CD4-positive, alpha-beta memory T cell (primary cell): ENCODE results near the gene IZUMO1R. TPM values are rescaled to one million over a fixed set of nuclear protein-coding genes. Genes with fewer than 3 reads are reported as not detected.

Experiments
- CTCF ChIA-PET: fragments of 350-600 bp; sonication (Branson Sonifier 250); formaldehyde crosslinking; loops from one replicate; lab custom pipeline; 2021; ENCODE audit warnings: inconsistent platforms; ENCODE audit not compliant: partially characterized antibody; lab: Charles Lee
- POLR2A ChIA-PET: fragments of 350-600 bp; sonication (Branson Sonifier 250); formaldehyde crosslinking; loops from one replicate; lab custom pipeline; 2021; ENCODE audit not compliant: partially characterized antibody; lab: Charles Lee
- DNase-seq, 5 donors: peaks; one replicate each; pipeline versions ENCODE4 v3.0.0 to v3.0.0-alpha.2; 2020 to 2022; ENCODE audit warnings: mixed read lengths in 1 of 5
- H3K27ac ChIP-seq: one replicate; pipeline ENCODE4 v1.7.0; 2013; ENCODE audit warnings: low read depth, low read length
- H3K27me3 ChIP-seq: 2 replicates; pipeline ENCODE4 v1.7.0; 2013; ENCODE audit warnings: mild to moderate bottlenecking, low read length, moderate library complexity; ENCODE audit not compliant: insufficient read depth
- H3K36me3 ChIP-seq: 2 replicates; pipeline ENCODE4 v1.7.0; 2013; ENCODE audit warnings: mild to moderate bottlenecking, low read length, moderate library complexity; ENCODE audit not compliant: insufficient read depth
- H3K4me1 ChIP-seq: 2 replicates; pipeline ENCODE4 v1.7.0; 2013; ENCODE audit warnings: mild to moderate bottlenecking, low read length, moderate library complexity; ENCODE audit not compliant: insufficient read depth
- H3K4me3 ChIP-seq, 2 donors: one replicate each; pipeline ENCODE4 v1.7.0; 2013; ENCODE audit warnings: low read length in 2 of 2, mild to moderate bottlenecking in 1 of 2
- H3K9me3 ChIP-seq, 2 donors: one replicate each; pipeline ENCODE4 v1.7.0; 2013; ENCODE audit warnings: low read length in 2 of 2, control low read depth in 1 of 2; ENCODE audit not compliant: control insufficient read depth in 1 of 2
- H3K27ac Mint-ChIP-seq, 7 donors: one replicate each; pipeline ENCODE4 v1.8.0; 2020 to 2021; ENCODE audit warnings: mixed read lengths in 7 of 7, mild to moderate bottlenecking in 6 of 7, inconsistent platforms in 3 of 7, moderate library complexity in 3 of 7
- H3K27me3 Mint-ChIP-seq, 2 donors: one replicate each; pipeline ENCODE4 v1.8.0; 2020 to 2021; ENCODE audit warnings: mixed read lengths in 2 of 2
- H3K36me3 Mint-ChIP-seq, 2 donors: one replicate each; pipeline ENCODE4 v1.8.0; 2020 to 2021; ENCODE audit warnings: mixed read lengths in 2 of 2, inconsistent platforms in 1 of 2, mild to moderate bottlenecking in 1 of 2
- H3K4me1 Mint-ChIP-seq, 4 donors: one replicate each; pipeline ENCODE4 v1.8.0; 2020 to 2021; ENCODE audit warnings: mixed read lengths in 4 of 4, mild to moderate bottlenecking in 1 of 4
- H3K4me3 Mint-ChIP-seq, 8 donors: one replicate each; pipeline ENCODE4 v1.8.0; 2020 to 2021; ENCODE audit warnings: mixed read lengths in 8 of 8, mild to moderate bottlenecking in 7 of 8, moderate library complexity in 6 of 8, inconsistent platforms in 3 of 8
- H3K9me3 Mint-ChIP-seq, 8 donors: one replicate each; pipeline ENCODE4 v1.8.0; 2020 to 2021; ENCODE audit warnings: mixed read lengths in 8 of 8, mild to moderate bottlenecking in 5 of 8, inconsistent platforms in 3 of 8, moderate library complexity in 1 of 8
- intact Hi-C: fragments of 100-400 bp; cut with micrococcal nuclease; formaldehyde crosslinking; loops from one replicate; pipeline ENCODE4 v1.15.1; 2023
- polyA plus RNA-seq, 2 donors: library from polyadenylated mRNA; unstranded; fragments of 300-500 nt; fragmentation: Illumina TruSeq; gene quantifications; one replicate each; pipeline ENCODE4 v1.2.3, GENCODE V29; 2021
- total RNA-seq, 2 experiments: library from RNA; stranded (reverse); gene quantifications; one replicate each; pipeline ENCODE4 v1.2.3, GENCODE V29; 2021

The IZUMO1R gene
- total and polyA plus RNA-seq, 4 experiments from 2014 or later, result not detected

- Mint-ChIP-seq H3K36me3 (no peaks in the 10 kb centered on the region), H3K4me1 (no peaks in the 10 kb centered on the region), H3K27ac (no peak overlapping the region), H3K27me3 (peaks cover 0 to 4% of the 10 kb centered on the region in 2 donors), H3K4me3 (no peak overlapping the region), H3K9me3 (peaks cover 0 to 4% (median under 1%) of the 10 kb centered on the region in 8 donors)
- intact Hi-C loops, result no loop called here
- Histone ChIP-seq H3K9me3 (no peaks in the 10 kb centered on the region), H3K4me1 (no peaks in the 10 kb centered on the region), H3K27ac (no peak overlapping the region), H3K27me3 (no peaks in the 10 kb centered on the region), H3K36me3 (no peaks in the 10 kb centered on the region), H3K4me3 (no peak overlapping the region)
- ChIA-PET CTCF (no interaction called here), POLR2A (no interaction called here)
- no peak for DNase-seq
These were observed 23.1 kb upstream of the IZUMO1R start for GRCh38 chr11:94281324-94281723.

DNA sequence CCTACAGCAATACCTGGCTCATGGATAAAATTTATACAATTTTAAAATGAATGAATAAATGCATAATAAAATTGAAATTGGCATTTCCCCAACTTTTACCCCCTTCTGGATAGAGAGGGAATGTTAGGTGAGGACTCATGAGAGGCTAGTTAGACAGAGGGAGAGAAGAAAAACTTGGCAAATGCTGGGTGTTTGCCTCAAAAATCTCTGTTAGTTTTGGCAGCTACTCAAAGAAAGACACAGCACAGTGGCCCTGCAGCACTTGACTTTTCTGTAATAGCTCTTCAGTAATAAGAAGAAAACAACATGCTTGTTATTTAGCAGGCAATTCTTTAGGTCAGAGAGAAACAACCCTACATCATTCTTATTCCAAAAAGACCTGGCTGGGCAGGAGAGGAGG lies 20.7 kb upstream of the IZUMO1R start:
- no peak overlapping the region for H3K4me3 ChIP-seq
- H3K4me1 ChIP-seq, result no peaks in the 10 kb centered on the region
- H3K4me3 Mint-ChIP-seq, result no peak overlapping the region
- no peaks in the 10 kb centered on the region for H3K27me3 ChIP-seq
- ChIA-PET POLR2A (no interaction called here), CTCF (no interaction called here)
- intact Hi-C loops, result no loop called here
- H3K27me3 Mint-ChIP-seq, result peaks cover 0 to 4% of the 10 kb centered on the region in 2 donors
- H3K27ac Mint-ChIP-seq, result no peak overlapping the region
- no peaks in the 10 kb centered on the region for H3K4me1 Mint-ChIP-seq
- no peaks in the 10 kb centered on the region for H3K36me3 ChIP-seq
- no peak for DNase-seq
- H3K9me3 ChIP-seq, result no peaks in the 10 kb centered on the region
- no peaks in the 10 kb centered on the region for H3K36me3 Mint-ChIP-seq
- H3K27ac ChIP-seq, result no peak overlapping the region
- peaks cover 0 to 8% (median 3%) of the 10 kb centered on the region in 8 donors for H3K9me3 Mint-ChIP-seq

DNA sequence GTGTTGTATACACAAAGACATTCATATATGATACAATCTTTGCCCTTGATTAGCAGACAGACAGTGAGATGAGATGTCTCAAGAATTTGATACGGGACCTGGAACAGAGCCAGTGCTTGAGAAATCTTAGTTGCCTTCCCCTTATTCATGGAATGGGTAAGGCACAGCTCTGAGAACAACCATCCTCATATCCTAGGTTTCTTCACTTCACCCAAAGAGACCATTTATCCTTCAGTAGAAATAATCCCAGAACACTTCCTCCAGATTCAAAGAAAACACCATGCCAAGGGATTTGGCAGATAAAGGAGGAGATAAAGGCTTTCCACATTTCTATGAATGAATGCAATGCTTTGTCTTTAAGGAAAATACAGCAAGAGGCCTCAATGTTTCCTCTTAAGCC lies 8.8 kb upstream of the IZUMO1R start:
- H3K27me3 ChIP-seq, result no peaks in the 10 kb centered on the region
- no peaks in the 10 kb centered on the region for H3K9me3 ChIP-seq
- intact Hi-C loops, result no loop called here
- no peaks in the 10 kb centered on the region for H3K4me1 Mint-ChIP-seq
- ChIA-PET CTCF (no interaction called here), POLR2A (no interaction called here)
- H3K4me3 Mint-ChIP-seq, result no peak overlapping the region
- no peak overlapping the region for H3K27ac Mint-ChIP-seq
- no peaks in the 10 kb centered on the region for H3K27me3 Mint-ChIP-seq
- no peak for DNase-seq
- peaks cover 0 to 8% (median 0%) of the 10 kb centered on the region in 8 donors for H3K9me3 Mint-ChIP-seq
- H3K27ac ChIP-seq, result no peak overlapping the region
- no peak overlapping the region for H3K4me3 ChIP-seq
- H3K4me1 ChIP-seq, result no peaks in the 10 kb centered on the region
- H3K36me3 ChIP-seq, result no peaks in the 10 kb centered on the region
- H3K36me3 Mint-ChIP-seq, result no peaks in the 10 kb centered on the region

DNA sequence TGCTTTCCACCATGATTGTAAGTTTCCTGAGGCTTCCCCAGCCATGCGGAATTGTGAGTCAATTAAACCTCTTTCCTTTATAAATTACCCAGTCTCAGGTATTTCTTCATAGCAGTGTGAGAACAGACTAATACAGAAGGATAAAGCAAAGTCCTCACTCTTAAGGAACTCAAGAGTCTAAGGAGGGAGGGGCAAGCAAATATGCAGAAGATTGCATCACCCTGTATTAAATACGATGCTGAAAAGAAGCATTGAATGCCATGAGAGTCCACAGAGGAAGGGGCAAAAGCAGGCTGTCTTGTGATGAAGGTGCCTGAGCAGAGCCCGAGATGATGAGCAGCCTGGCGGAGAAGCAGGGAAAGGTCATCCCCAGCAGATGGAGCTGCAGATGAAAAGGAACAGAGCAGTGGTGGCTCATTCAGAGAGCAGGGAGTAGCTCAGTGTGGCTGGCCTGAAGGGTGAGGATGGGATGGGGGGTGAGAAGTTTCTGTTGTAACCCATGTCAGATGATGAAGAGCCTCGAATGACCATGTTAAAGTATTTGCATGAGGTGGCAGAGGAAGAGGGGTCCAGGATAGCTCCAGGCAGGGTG lies 6.3 kb upstream of the IZUMO1R start:
- Mint-ChIP-seq H3K27me3 (no peaks in the 10 kb centered on the region), H3K27ac (no peak overlapping the region), H3K4me3 (no peak overlapping the region), H3K4me1 (no peaks in the 10 kb centered on the region), H3K9me3 (peaks cover 0 to 2% (median 0%) of the 10 kb centered on the region in 8 donors), H3K36me3 (no peaks in the 10 kb centered on the region)
- no peak for DNase-seq
- intact Hi-C loops, result no loop called here
- H3K27ac ChIP-seq, result no peak overlapping the region
- H3K27me3 ChIP-seq, result no peaks in the 10 kb centered on the region
- CTCF ChIA-PET, result no interaction called here
- H3K36me3 ChIP-seq, result no peaks in the 10 kb centered on the region
- no peaks in the 10 kb centered on the region for H3K9me3 ChIP-seq
- POLR2A ChIA-PET, result no interaction called here
- H3K4me3 ChIP-seq, result no peak overlapping the region
- no peaks in the 10 kb centered on the region for H3K4me1 ChIP-seq

- Mint-ChIP-seq H3K27me3 (peaks cover 0 to 5% of the 10 kb centered on the region in 2 donors), H3K27ac (no peak overlapping the region), H3K36me3 (no peaks in the 10 kb centered on the region), H3K4me1 (no peaks in the 10 kb centered on the region), H3K4me3 (no peak overlapping the region), H3K9me3 (peaks cover 0 to 2% (median 0%) of the 10 kb centered on the region in 8 donors)
- no peaks in the 10 kb centered on the region for H3K27me3 ChIP-seq
- no peaks in the 10 kb centered on the region for H3K9me3 ChIP-seq
- no peak for DNase-seq
- no peak overlapping the region for H3K4me3 ChIP-seq
- H3K36me3 ChIP-seq, result no peaks in the 10 kb centered on the region
- no peaks in the 10 kb centered on the region for H3K4me1 ChIP-seq
- no peak overlapping the region for H3K27ac ChIP-seq
- ChIA-PET POLR2A (no interaction called here), CTCF (no interaction called here)
- intact Hi-C loops, result no loop called here
These were observed 1.6 kb upstream of the IZUMO1R start for GRCh38 chr11:94302776-94303175.

GRCh38 chr11:94305146-94305545 lies 766 bp downstream of the IZUMO1R start:
- H3K9me3 ChIP-seq, result no peaks in the 10 kb centered on the region
- intact Hi-C loops, result no loop called here
- no peak for DNase-seq
- H3K4me1 ChIP-seq, result no peaks in the 10 kb centered on the region
- no peaks in the 10 kb centered on the region for H3K36me3 Mint-ChIP-seq
- ChIA-PET CTCF (no interaction called here), POLR2A (no interaction called here)
- H3K4me1 Mint-ChIP-seq, result no peaks in the 10 kb centered on the region
- H3K4me3 ChIP-seq, result no peak overlapping the region
- no peak overlapping the region for H3K27ac ChIP-seq
- no peak overlapping the region for H3K4me3 Mint-ChIP-seq
- H3K27me3 Mint-ChIP-seq, result peaks cover 5% of the 10 kb centered on the region in 2 donors
- H3K27me3 ChIP-seq, result no peaks in the 10 kb centered on the region
- peaks cover 0 to 2% (median 0%) of the 10 kb centered on the region in 8 donors for H3K9me3 Mint-ChIP-seq
- H3K36me3 ChIP-seq, result no peaks in the 10 kb centered on the region
- H3K27ac Mint-ChIP-seq, result no peak overlapping the region

GRCh38 chr11:94307101-94307791 lies 2.9 kb downstream of the IZUMO1R start:
- no peaks in the 10 kb centered on the region for H3K4me1 Mint-ChIP-seq
- no peaks in the 10 kb centered on the region for H3K4me1 ChIP-seq
- no peak overlapping the region for H3K4me3 Mint-ChIP-seq
- ChIA-PET POLR2A (no interaction called here), CTCF (no interaction called here)
- H3K36me3 ChIP-seq, result no peaks in the 10 kb centered on the region
- no peak overlapping the region for H3K27ac ChIP-seq
- H3K27ac Mint-ChIP-seq, result no peak overlapping the region
- H3K27me3 ChIP-seq, result no peaks in the 10 kb centered on the region
- intact Hi-C loops, result no loop called here
- H3K9me3 Mint-ChIP-seq, result peaks cover 0 to 2% (median 0%) of the 10 kb centered on the region in 8 donors
- no peaks in the 10 kb centered on the region for H3K9me3 ChIP-seq
- peaks cover 8% of the 10 kb centered on the region in 2 donors for H3K27me3 Mint-ChIP-seq
- no peaks in the 10 kb centered on the region for H3K36me3 Mint-ChIP-seq
- no peak for DNase-seq
- H3K4me3 ChIP-seq, result no peak overlapping the region
